IPS-15b (cell line): ENCODE data around the gene NT5C2.
"Not testable (repeated sequence)": the region's sequence is repeated elsewhere in the genome, so short reads cannot be mapped to it uniquely, and the experiment has no call there.

Source experiments
- H3K27me3 ChIP-seq: one replicate; pipeline ENCODE4 v1.6.1; 2013; ENCODE audit warnings: low read length; ENCODE audit not compliant: control insufficient read depth, insufficient read depth
- H3K36me3 ChIP-seq: one replicate; pipeline ENCODE4 v1.6.1; 2013; ENCODE audit warnings: low read length; ENCODE audit not compliant: control insufficient read depth, insufficient read depth
- H3K4me1 ChIP-seq: one replicate; pipeline ENCODE4 v1.6.1; 2013; ENCODE audit warnings: mild to moderate bottlenecking, low read length; ENCODE audit not compliant: control insufficient read depth, insufficient read depth
- H3K4me3 ChIP-seq: one replicate; pipeline ENCODE4 v1.5.1; 2013; ENCODE audit warnings: low read depth, low read length
- H3K9ac ChIP-seq: one replicate; pipeline ENCODE4 v1.6.1; 2013; ENCODE audit warnings: low read depth, mild to moderate bottlenecking, low read length
- H3K9me3 ChIP-seq: one replicate; pipeline ENCODE4 v1.6.1; 2013; ENCODE audit warnings: mild to moderate bottlenecking, low read length; ENCODE audit not compliant: control insufficient read depth, insufficient read depth

NT5C2 gene

DNA sequence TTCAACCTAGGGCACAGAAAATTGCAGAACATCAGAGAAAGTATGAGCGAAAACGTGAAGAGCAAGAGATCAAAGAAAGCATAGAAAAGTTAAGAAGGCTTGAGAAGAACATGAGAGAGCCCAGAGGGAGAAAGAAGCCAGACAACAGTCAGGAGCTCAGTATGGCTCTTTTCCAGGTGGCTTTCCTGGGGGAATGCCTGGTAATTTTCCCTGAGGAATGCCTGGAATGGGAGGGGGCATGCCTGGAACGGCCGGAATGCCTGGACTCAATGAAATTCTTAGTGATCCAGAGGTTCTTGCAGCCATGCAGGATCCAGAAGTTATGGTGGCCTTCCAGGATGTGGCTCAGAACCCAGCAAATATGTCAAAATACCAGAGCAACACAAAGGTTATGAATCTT lies 23.3 kb upstream of the NT5C2 start:
- H3K4me3 ChIP-seq, H3K9ac ChIP-seq, H3K36me3 ChIP-seq, H3K27me3 ChIP-seq, H3K4me1 ChIP-seq, H3K9me3 ChIP-seq: not testable (repeated sequence)

- H3K4me1 ChIP-seq: peaks cover 3% of the 10 kb centered on the region
- no peak overlapping the region for H3K9ac ChIP-seq
- no peaks in the 10 kb centered on the region for H3K36me3 ChIP-seq
- no peak overlapping the region for H3K4me3 ChIP-seq
- no peaks in the 10 kb centered on the region for H3K9me3 ChIP-seq
- H3K27me3 ChIP-seq: no peaks in the 10 kb centered on the region
Measured at GRCh38 chr10:103215601-103216000, 22.5 kb upstream of the NT5C2 start.

- not testable (repeated sequence) for H3K4me3 ChIP-seq, H3K9ac ChIP-seq, H3K9me3 ChIP-seq, H3K27me3 ChIP-seq, H3K4me1 ChIP-seq, H3K36me3 ChIP-seq
Measured at GRCh38 chr10:103210262-103210661, 17.2 kb upstream of the NT5C2 start.

- H3K4me1 ChIP-seq: peaks cover 11% of the 10 kb centered on the region
- not testable (repeated sequence) for H3K36me3 ChIP-seq, H3K9ac ChIP-seq, H3K9me3 ChIP-seq, H3K4me3 ChIP-seq, H3K27me3 ChIP-seq
Measured at GRCh38 chr10:103207643-103208042, 14.6 kb upstream of the NT5C2 start.

GRCh38 chr10:103207141-103207540 lies 14.1 kb upstream of the NT5C2 start:
- H3K4me1 ChIP-seq: peaks cover 11% of the 10 kb centered on the region
- H3K27me3 ChIP-seq: no peaks in the 10 kb centered on the region
- no peak overlapping the region for H3K9ac ChIP-seq
- no peaks in the 10 kb centered on the region for H3K36me3 ChIP-seq
- no peak overlapping the region for H3K4me3 ChIP-seq
- peaks cover 4% of the 10 kb centered on the region for H3K9me3 ChIP-seq

DNA sequence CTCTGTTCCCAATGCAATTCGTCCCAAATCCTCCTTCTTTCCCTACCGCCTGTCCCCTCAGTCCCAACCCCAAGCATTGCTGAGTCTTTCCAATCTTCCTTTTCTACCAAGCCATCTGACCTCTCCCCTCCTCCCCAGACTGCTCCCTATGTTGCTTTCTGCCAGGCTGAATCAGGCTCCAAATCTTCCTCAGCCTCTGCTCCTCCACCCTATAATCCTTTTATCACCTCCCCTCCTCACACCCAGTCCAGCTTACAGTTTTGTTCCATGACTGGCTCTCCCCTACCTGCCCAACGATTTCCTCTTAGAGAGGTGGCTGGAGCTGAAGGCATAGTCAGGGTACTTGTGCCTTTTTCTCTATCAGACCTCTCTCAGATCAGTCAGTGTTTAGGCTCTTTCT lies 13.6 kb upstream of the NT5C2 start:
- not testable (repeated sequence) for H3K27me3 ChIP-seq, H3K36me3 ChIP-seq, H3K9ac ChIP-seq, H3K9me3 ChIP-seq, H3K4me3 ChIP-seq
- H3K4me1 ChIP-seq: peaks cover 11% of the 10 kb centered on the region

DNA sequence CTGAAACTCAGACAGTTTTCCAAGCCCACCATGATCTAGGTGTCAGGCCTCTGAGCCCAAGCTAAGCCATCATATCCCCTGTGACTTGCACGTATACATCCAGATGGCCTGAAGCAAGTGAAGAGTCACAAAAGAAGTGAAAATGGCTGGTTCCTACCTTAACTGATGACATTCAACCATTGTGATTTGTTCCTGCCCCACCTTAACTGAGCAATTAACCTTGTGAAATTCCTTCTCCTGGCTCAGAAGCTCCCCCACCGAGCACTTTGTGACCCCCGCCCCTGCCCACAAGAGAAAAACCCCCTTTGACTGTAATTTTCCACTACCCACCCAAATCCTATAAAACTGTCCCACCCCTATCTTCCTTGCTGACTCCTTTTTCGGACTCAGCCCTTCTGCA lies 12.3 kb upstream of the NT5C2 start:
- Histone ChIP-seq H3K4me3 (peak overlapping the region; percentile 37), H3K4me1 (peaks cover 11% of the 10 kb centered on the region)
- H3K27me3 ChIP-seq, H3K36me3 ChIP-seq, H3K9me3 ChIP-seq, H3K9ac ChIP-seq: not testable (repeated sequence)

DNA sequence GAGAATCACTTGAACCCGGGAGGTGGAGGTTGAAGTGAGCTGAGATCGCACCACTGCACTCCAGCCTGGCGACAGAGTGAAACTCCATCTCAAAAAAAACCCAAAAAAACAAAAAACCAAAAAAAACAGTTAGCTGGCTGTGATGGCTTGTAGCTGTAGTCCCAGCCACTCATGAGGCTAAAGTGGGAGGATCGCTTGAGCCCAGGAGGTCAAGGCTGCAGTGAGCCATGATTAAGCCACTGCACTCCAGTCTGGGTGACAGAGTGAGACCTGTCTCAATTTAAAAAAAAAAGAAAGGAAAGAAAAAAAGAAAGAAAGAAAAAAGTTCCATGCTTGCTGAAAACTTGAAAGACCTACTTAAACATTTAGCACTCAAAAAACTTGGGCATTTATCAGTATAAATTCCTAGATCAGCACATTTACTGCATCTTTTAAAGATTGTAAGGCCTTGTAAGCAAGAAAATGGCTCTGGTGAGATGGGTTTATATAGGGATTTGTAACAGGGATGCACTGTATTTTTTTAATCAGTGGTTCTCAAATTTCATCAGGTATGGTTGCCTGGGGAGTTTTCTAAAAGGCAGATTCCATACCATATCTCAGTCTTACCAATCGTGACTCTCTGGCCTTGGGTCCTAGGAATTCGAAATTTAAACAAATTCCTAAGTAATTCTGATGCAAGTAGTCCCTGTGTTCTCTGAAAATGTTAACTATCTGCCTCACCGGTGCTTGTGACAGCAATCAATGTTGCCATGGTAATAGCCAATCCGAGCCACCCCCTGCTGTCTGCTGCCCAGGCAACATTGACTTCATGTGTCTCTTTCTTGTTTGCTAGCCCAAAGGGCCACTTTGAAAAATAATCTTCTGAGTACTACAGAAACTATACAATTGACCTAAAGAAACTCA lies 11.5 kb upstream of the NT5C2 start:
- Histone ChIP-seq H3K4me3 (peak overlapping the region; percentile 37), H3K9me3 (no peaks in the 10 kb centered on the region), H3K27me3 (no peaks in the 10 kb centered on the region), H3K36me3 (no peaks in the 10 kb centered on the region), H3K4me1 (peaks cover 11% of the 10 kb centered on the region), H3K9ac (no peak overlapping the region)

DNA sequence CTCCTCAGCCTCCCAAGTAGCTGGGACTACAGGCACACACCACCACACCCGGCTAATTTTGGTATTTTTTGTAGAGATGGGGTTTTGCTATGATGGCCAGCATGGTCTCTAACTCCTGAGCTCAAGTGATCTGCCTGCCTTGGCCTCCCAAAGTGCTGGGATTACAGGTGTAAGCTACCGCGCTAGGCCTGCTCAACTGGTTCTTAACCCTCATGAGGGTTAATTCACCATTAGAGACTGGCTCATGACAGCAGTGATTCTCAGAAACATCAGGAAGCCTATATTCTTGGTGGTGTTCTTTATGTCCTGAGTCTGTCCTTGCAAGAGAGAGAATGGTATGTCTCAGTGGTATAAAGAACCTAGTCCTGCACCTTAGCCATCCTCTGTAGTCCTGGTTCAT lies 10.4 kb upstream of the NT5C2 start:
- H3K4me3 ChIP-seq: no peak overlapping the region
- H3K9ac ChIP-seq: no peak overlapping the region
- peaks cover 11% of the 10 kb centered on the region for H3K4me1 ChIP-seq

DNA sequence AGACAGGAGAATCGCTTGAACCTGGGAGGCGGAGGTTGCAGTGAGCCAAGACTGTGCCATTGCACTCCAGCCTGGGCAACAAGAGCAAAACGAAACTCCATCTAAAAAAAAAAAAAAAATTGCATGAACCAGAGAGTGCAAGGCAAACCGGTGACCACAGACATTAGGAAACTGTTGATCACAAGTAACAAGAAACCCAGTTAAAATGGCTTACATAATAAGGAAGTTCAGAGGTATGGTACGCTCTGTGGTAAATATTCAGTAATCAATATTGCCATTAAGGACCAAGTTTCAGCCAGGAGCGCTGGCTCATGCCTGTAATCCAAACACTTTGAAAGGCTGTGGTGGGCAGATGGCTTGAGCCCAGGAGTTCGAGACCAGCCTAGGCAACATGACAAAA lies 9.2 kb upstream of the NT5C2 start:
- no peak overlapping the region for H3K4me3 ChIP-seq
- H3K27me3 ChIP-seq: no peaks in the 10 kb centered on the region
- no peak overlapping the region for H3K9ac ChIP-seq
- H3K4me1 ChIP-seq: peaks cover 11% of the 10 kb centered on the region
- H3K36me3 ChIP-seq: no peaks in the 10 kb centered on the region
- no peaks in the 10 kb centered on the region for H3K9me3 ChIP-seq

More for the DNA sequence above, 10.4 kb upstream of the NT5C2 start:
- Histone ChIP-seq H3K36me3 (no peaks in the 10 kb centered on the region), H3K9me3 (no peaks in the 10 kb centered on the region), H3K27me3 (no peaks in the 10 kb centered on the region)

GRCh38 chr10:103199488-103199887 lies 6.4 kb upstream of the NT5C2 start:
- no peak overlapping the region for H3K4me3 ChIP-seq
- no peaks in the 10 kb centered on the region for H3K36me3 ChIP-seq
- no peaks in the 10 kb centered on the region for H3K27me3 ChIP-seq
- peaks cover 2% of the 10 kb centered on the region for H3K4me1 ChIP-seq
- H3K9ac ChIP-seq: no peak overlapping the region
- no peaks in the 10 kb centered on the region for H3K9me3 ChIP-seq

DNA sequence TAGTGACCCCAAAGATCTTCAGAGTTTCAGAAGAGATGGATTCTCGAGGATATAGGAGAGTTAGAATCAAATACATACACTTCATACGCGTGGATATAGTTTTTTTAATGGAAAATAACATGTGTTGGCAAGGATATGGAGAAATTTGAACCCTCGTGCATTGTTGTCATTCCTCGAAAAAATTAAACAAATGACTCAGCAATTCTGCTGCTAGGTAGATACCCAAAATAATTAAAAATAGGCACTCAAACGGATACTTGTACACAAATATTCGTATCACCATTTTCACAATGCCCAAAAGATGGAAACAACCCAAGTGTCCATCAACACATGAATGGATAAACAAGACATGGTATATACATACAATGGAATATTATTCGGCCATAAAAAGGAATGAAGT lies 5.6 kb upstream of the NT5C2 start:
- no peak overlapping the region for H3K4me3 ChIP-seq
- no peaks in the 10 kb centered on the region for H3K9me3 ChIP-seq
- no peaks in the 10 kb centered on the region for H3K36me3 ChIP-seq
- peaks cover 6% of the 10 kb centered on the region for H3K27me3 ChIP-seq
- H3K4me1 ChIP-seq: peaks cover 5% of the 10 kb centered on the region
- H3K9ac ChIP-seq: no peak overlapping the region
